Neural cell (in vitro differentiated cells): ENCODE measurements around the gene DUSP7. TPM values are rescaled to one million over a fixed set of nuclear protein-coding genes. Genes with fewer than 3 reads are reported as not detected.

Experiments used
- H2AFZ ChIP-seq: fragments of 200-600, 300-800 bp; sonication (generic), shearing (Covaris generic); 2 replicates; pipeline ENCODE4 v1.6.0; 2014; ENCODE audit warnings: low read depth, mild to moderate bottlenecking, antibody characterized with exemption, low read length, moderate library complexity
- H3F3A ChIP-seq: fragments of 200-600 bp; shearing (Covaris generic); 2 replicates; pipeline ENCODE4 v1.6.1; 2016; ENCODE audit warnings: mild to moderate bottlenecking, moderate library complexity, mixed read lengths, antibody characterized with exemption, low read length; ENCODE audit not compliant: insufficient read depth, poor library complexity, severe bottlenecking
- H3K27ac ChIP-seq: fragments of 200-600, 300-800 bp; sonication (generic), shearing (Covaris generic); 2 replicates; pipeline ENCODE4 v1.5.1; 2014; ENCODE audit warnings: mild to moderate bottlenecking, low read length, moderate library complexity
- H3K27me3 ChIP-seq: fragments of 300-800, 200-600 bp; sonication (generic), shearing (Covaris generic); 2 replicates; pipeline ENCODE4 v1.6.0; 2014; ENCODE audit warnings: mild to moderate bottlenecking, low read depth, low read length, moderate library complexity; ENCODE audit not compliant: insufficient read depth
- H3K36me3 ChIP-seq: fragments of 300-800, 200-600 bp; sonication (generic), shearing (Covaris generic); 2 replicates; pipeline ENCODE4 v1.5.1; 2014; ENCODE audit warnings: mild to moderate bottlenecking, antibody characterized with exemption, low read length, moderate library complexity; ENCODE audit not compliant: insufficient read depth
- H3K4me2 ChIP-seq: fragments of 300-800, 200-600 bp; sonication (generic), shearing (Covaris generic); 2 replicates; pipeline ENCODE4 v1.6.0; 2014; ENCODE audit warnings: mild to moderate bottlenecking, low read length
- H3K4me3 ChIP-seq: fragments of 300-800, 200-600 bp; sonication (generic), shearing (Covaris generic); 2 replicates; pipeline ENCODE4 v1.5.1; 2014; ENCODE audit warnings: mild to moderate bottlenecking, low read length, moderate library complexity
- H3K79me2 ChIP-seq: fragments of 200-600 bp; shearing (Covaris generic); replicated peaks from 2 replicates; pipeline ENCODE4 v1.6.0; 2014; ENCODE audit warnings: mild to moderate bottlenecking, low read length, moderate library complexity; ENCODE audit not compliant: insufficient read depth
- H3K9ac ChIP-seq: fragments of 300-800, 200-600 bp; sonication (generic), shearing (Covaris generic); 2 replicates; pipeline ENCODE4 v1.6.1; 2016; ENCODE audit warnings: mild to moderate bottlenecking, low read length, mixed read lengths
- H3K9me2 ChIP-seq: fragments of 200-600 bp; shearing (Covaris generic); 2 replicates; pipeline ENCODE4 v1.6.1; 2016; ENCODE audit warnings: mild to moderate bottlenecking, low read length, mixed read lengths; ENCODE audit not compliant: insufficient read depth
- H3K9me3 ChIP-seq: fragments of 200-600, 300-800 bp; sonication (generic), shearing (Covaris generic); 2 replicates; pipeline ENCODE4 v1.6.1; 2016; ENCODE audit warnings: mild to moderate bottlenecking, mixed run types, low read length, moderate library complexity, mixed read lengths
- H4K20me1 ChIP-seq: fragments of 200-600 bp; shearing (Covaris generic); 2 replicates; pipeline ENCODE4 v1.6.1; 2016; ENCODE audit warnings: mild to moderate bottlenecking, mixed run types; ENCODE audit not compliant: insufficient read depth
- EP300 ChIP-seq: fragments of 450-650 bp; conservative IDR thresholded peaks from 2 replicates; pipeline ENCODE4 v1.6.1; 2014; ENCODE audit warnings: antibody characterized with exemption, mild to moderate bottlenecking, moderate library complexity; ENCODE audit not compliant: poor library complexity, severe bottlenecking
- EZH2 ChIP-seq: fragments of 200-600, 300-800 bp; shearing (Covaris generic), sonication (generic); IDR thresholded peaks from 2 replicates; pipeline ENCODE4 v1.6.1; 2014; ENCODE audit warnings: antibody characterized with exemption, low read length, borderline replicate concordance, mild to moderate bottlenecking; ENCODE audit not compliant: insufficient read depth, poor library complexity, severe bottlenecking
- MXI1 ChIP-seq: fragments of 450-650 bp; conservative IDR thresholded peaks from 2 replicates; pipeline ENCODE4 v1.6.1; 2014; ENCODE audit warnings: antibody characterized with exemption, mild to moderate bottlenecking; ENCODE audit not compliant: poor library complexity, severe bottlenecking
- POLR2AphosphoS5 ChIP-seq: IDR thresholded peaks from 2 replicates; pipeline ENCODE4 v1.6.1; 2012
- RAD21 ChIP-seq: fragments of 450-650 bp; conservative IDR thresholded peaks from 2 replicates; pipeline ENCODE4 v1.6.1; 2014; ENCODE audit warnings: antibody characterized with exemption, mild to moderate bottlenecking, moderate library complexity
- SMC3 ChIP-seq: fragments of 450-650 bp; conservative IDR thresholded peaks from 2 replicates; pipeline ENCODE4 v1.6.1; 2014; ENCODE audit warnings: antibody characterized with exemption, mild to moderate bottlenecking, moderate library complexity; ENCODE audit not compliant: poor library complexity
- TAF1 ChIP-seq: IDR thresholded peaks from 2 replicates; pipeline ENCODE4 v1.6.1; 2012; ENCODE audit warnings: low read depth
- polyA plus RNA-seq: library from polyadenylated mRNA; depleted of rRNA; stranded (reverse); fragments of >200 nt; gene quantifications from 2 replicates; pipeline ENCODE4 v1.2.3, GENCODE V29; 2014
- TF ChIP-seq, protein P1 (sequence below): fragments of 450-650 bp; IDR thresholded peaks from 2 replicates; pipeline ENCODE4 v1.5.1; 2014; ENCODE audit warnings: antibody characterized with exemption, mild to moderate bottlenecking, moderate library complexity; ENCODE audit not compliant: poor library complexity, severe bottlenecking
- TF ChIP-seq, protein P2 (sequence below): IDR thresholded peaks from 2 replicates; pipeline ENCODE4 v1.6.1; 2012; ENCODE audit warnings: borderline replicate concordance

Gene DUSP7
- polyA plus RNA-seq, 1 donor from 2014 or later: 8.5 TPM

DNA sequence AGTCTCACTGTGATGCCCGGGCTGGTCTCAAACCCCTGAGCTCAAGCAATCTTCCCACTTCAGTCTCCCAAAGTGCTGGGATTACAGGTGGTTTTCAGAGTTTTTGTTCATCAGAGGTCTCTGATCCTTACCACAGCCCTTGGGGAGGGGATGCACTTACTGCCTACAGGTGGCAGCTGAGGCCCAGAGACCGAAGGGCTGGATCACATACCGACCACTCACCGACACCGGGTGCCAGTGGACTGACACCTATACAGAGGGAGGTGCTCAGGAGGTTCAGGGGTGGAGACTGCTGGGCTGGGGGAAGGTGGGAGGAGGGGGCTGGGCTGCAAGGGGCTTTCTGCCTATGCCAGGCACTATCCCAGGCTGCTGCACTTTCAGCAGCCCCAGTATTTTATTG, 19.5 kb downstream of the DUSP7 start:
- TF ChIP-seq MXI1 (no peak), POLR2AphosphoS5 (no peak), EZH2 (no peak)
- Histone ChIP-seq H3K79me2 (no peaks in the 10 kb centered on the region), H3K27me3 (no peaks in the 10 kb centered on the region), H4K20me1 (no peaks in the 10 kb centered on the region), H3K9ac (no peak overlapping the region), H3K9me2 (no peaks in the 10 kb centered on the region), H3K9me3 (no peaks in the 10 kb centered on the region), H3K4me2 (no peak overlapping the region), H3K36me3 (no peaks in the 10 kb centered on the region), H3K27ac (no peak overlapping the region), H3K4me3 (no peak overlapping the region), H3F3A (no peaks in the 10 kb centered on the region), H2AFZ (no peak overlapping the region)

GRCh38 chr3:52036222-52036694, 20.1 kb downstream of the DUSP7 start:
- H3K27ac ChIP-seq: no peak overlapping the region
- H3K9me2 ChIP-seq: no peaks in the 10 kb centered on the region

GRCh38 chr3:52034651-52035050, 21.7 kb downstream of the DUSP7 start:
- no peaks in the 10 kb centered on the region for H4K20me1 ChIP-seq
- no peaks in the 10 kb centered on the region for H3K9me2 ChIP-seq
- H3K27me3 ChIP-seq: no peaks in the 10 kb centered on the region
- no peak overlapping the region for H3K4me3 ChIP-seq
- H3K9me3 ChIP-seq: no peaks in the 10 kb centered on the region
- H3F3A ChIP-seq: no peaks in the 10 kb centered on the region
- H3K79me2 ChIP-seq: no peaks in the 10 kb centered on the region
- no peak overlapping the region for H3K4me2 ChIP-seq
- no peak overlapping the region for H3K27ac ChIP-seq
- H3K36me3 ChIP-seq: no peaks in the 10 kb centered on the region
- TF ChIP-seq TAF1 (no peak), EZH2 (no peak), RAD21 (no peak), EP300 (no peak), SMC3 (no peak), POLR2AphosphoS5 (no peak), MXI1 (no peak)
- TF ChIP-seq, protein P1, sequence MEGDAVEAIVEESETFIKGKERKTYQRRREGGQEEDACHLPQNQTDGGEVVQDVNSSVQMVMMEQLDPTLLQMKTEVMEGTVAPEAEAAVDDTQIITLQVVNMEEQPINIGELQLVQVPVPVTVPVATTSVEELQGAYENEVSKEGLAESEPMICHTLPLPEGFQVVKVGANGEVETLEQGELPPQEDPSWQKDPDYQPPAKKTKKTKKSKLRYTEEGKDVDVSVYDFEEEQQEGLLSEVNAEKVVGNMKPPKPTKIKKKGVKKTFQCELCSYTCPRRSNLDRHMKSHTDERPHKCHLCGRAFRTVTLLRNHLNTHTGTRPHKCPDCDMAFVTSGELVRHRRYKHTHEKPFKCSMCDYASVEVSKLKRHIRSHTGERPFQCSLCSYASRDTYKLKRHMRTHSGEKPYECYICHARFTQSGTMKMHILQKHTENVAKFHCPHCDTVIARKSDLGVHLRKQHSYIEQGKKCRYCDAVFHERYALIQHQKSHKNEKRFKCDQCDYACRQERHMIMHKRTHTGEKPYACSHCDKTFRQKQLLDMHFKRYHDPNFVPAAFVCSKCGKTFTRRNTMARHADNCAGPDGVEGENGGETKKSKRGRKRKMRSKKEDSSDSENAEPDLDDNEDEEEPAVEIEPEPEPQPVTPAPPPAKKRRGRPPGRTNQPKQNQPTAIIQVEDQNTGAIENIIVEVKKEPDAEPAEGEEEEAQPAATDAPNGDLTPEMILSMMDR: no peak
- TF ChIP-seq, protein P2, sequence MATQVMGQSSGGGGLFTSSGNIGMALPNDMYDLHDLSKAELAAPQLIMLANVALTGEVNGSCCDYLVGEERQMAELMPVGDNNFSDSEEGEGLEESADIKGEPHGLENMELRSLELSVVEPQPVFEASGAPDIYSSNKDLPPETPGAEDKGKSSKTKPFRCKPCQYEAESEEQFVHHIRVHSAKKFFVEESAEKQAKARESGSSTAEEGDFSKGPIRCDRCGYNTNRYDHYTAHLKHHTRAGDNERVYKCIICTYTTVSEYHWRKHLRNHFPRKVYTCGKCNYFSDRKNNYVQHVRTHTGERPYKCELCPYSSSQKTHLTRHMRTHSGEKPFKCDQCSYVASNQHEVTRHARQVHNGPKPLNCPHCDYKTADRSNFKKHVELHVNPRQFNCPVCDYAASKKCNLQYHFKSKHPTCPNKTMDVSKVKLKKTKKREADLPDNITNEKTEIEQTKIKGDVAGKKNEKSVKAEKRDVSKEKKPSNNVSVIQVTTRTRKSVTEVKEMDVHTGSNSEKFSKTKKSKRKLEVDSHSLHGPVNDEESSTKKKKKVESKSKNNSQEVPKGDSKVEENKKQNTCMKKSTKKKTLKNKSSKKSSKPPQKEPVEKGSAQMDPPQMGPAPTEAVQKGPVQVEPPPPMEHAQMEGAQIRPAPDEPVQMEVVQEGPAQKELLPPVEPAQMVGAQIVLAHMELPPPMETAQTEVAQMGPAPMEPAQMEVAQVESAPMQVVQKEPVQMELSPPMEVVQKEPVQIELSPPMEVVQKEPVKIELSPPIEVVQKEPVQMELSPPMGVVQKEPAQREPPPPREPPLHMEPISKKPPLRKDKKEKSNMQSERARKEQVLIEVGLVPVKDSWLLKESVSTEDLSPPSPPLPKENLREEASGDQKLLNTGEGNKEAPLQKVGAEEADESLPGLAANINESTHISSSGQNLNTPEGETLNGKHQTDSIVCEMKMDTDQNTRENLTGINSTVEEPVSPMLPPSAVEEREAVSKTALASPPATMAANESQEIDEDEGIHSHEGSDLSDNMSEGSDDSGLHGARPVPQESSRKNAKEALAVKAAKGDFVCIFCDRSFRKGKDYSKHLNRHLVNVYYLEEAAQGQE: no peak
- no peak overlapping the region for H3K9ac ChIP-seq
- H2AFZ ChIP-seq: no peak overlapping the region

More at GRCh38 chr3:52036222-52036694, 20.1 kb downstream of the DUSP7 start:
- no peak overlapping the region for H3K4me3 ChIP-seq
- no peaks in the 10 kb centered on the region for H3K27me3 ChIP-seq
- no peaks in the 10 kb centered on the region for H3F3A ChIP-seq
- no peak overlapping the region for H3K9ac ChIP-seq
- H3K79me2 ChIP-seq: no peaks in the 10 kb centered on the region
- H3K4me2 ChIP-seq: no peak overlapping the region
- TF ChIP-seq POLR2AphosphoS5 (no peak), EP300 (no peak), EZH2 (no peak)
- H3K9me3 ChIP-seq: no peaks in the 10 kb centered on the region
- no peaks in the 10 kb centered on the region for H4K20me1 ChIP-seq
- H2AFZ ChIP-seq: no peak overlapping the region
- H3K36me3 ChIP-seq: no peaks in the 10 kb centered on the region
